ENCODE results near the gene SMOC2. TPM values are rescaled to one million over a fixed set of nuclear protein-coding genes. Genes with fewer than 3 reads are reported as not detected.

SMOC2 gene
- total and polyA plus RNA-seq, 2 experiments from 2014 or later: 1.9 to 3.2 TPM

GRCh38 chr6:168634541-168635328, 193.8 kb downstream of the SMOC2 start:
- Histone ChIP-seq H3K4me1 (ENCODE audit: low read depth) (no peaks in the 10 kb centered on the region), H3K4me3 (no peak overlapping the region), H3K36me3 (no peaks in the 10 kb centered on the region), H3K27ac (no peak overlapping the region), H3K27me3 (no peaks in the 10 kb centered on the region), H3K9me3 (ENCODE audit: low read depth) (no peaks in the 10 kb centered on the region)
- TF ChIP-seq, protein P1, sequence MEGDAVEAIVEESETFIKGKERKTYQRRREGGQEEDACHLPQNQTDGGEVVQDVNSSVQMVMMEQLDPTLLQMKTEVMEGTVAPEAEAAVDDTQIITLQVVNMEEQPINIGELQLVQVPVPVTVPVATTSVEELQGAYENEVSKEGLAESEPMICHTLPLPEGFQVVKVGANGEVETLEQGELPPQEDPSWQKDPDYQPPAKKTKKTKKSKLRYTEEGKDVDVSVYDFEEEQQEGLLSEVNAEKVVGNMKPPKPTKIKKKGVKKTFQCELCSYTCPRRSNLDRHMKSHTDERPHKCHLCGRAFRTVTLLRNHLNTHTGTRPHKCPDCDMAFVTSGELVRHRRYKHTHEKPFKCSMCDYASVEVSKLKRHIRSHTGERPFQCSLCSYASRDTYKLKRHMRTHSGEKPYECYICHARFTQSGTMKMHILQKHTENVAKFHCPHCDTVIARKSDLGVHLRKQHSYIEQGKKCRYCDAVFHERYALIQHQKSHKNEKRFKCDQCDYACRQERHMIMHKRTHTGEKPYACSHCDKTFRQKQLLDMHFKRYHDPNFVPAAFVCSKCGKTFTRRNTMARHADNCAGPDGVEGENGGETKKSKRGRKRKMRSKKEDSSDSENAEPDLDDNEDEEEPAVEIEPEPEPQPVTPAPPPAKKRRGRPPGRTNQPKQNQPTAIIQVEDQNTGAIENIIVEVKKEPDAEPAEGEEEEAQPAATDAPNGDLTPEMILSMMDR (IDR thresholded peaks at IDR 0.05; ENCODE audit: low read depth, low read length): no peak
- no peak for DNase-seq (ENCODE audit: low read depth in 1 of 2, low spot score in 1 of 2)

- TF ChIP-seq, protein P1 (IDR thresholded peaks at IDR 0.05; ENCODE audit: low read depth, low read length): no peak
- H3K36me3 ChIP-seq: no peaks in the 10 kb centered on the region
- no peak for DNase-seq (ENCODE audit: low read depth in 1 of 2, low spot score in 1 of 2)
Observed at GRCh38 chr6:168636147-168637004, 195.4 kb downstream of the SMOC2 start.

GRCh38 chr6:168637834-168638233, 196.8 kb downstream of the SMOC2 start:
- no peaks in the 10 kb centered on the region for H3K27me3 ChIP-seq
- H3K36me3 ChIP-seq: no peaks in the 10 kb centered on the region
- TF ChIP-seq, protein P1 (IDR thresholded peaks at IDR 0.05; ENCODE audit: low read depth, low read length): no peak

More at GRCh38 chr6:168636147-168637004, 195.4 kb downstream of the SMOC2 start:
- H3K9me3 ChIP-seq (ENCODE audit: low read depth): no peaks in the 10 kb centered on the region
- no peaks in the 10 kb centered on the region for H3K4me1 ChIP-seq (ENCODE audit: low read depth)
- H3K4me3 ChIP-seq: no peak overlapping the region
- no peaks in the 10 kb centered on the region for H3K27me3 ChIP-seq
- H3K27ac ChIP-seq: no peak overlapping the region

GRCh38 chr6:168638468-168639271, 197.7 kb downstream of the SMOC2 start:
- Histone ChIP-seq H3K36me3 (no peaks in the 10 kb centered on the region), H3K27me3 (no peaks in the 10 kb centered on the region), H3K27ac (no peak overlapping the region), H3K4me1 (ENCODE audit: low read depth) (no peaks in the 10 kb centered on the region), H3K9me3 (ENCODE audit: low read depth) (no peaks in the 10 kb centered on the region), H3K4me3 (no peak overlapping the region)
- no peak for DNase-seq (ENCODE audit: low read depth in 1 of 2, low spot score in 1 of 2)
- TF ChIP-seq, protein P1 (IDR thresholded peaks at IDR 0.05; ENCODE audit: low read depth, low read length): no peak

More at GRCh38 chr6:168637834-168638233, 196.8 kb downstream of the SMOC2 start:
- DNase-seq (ENCODE audit: low read depth in 1 of 2, low spot score in 1 of 2): no peak
- no peak overlapping the region for H3K27ac ChIP-seq
- no peaks in the 10 kb centered on the region for H3K4me1 ChIP-seq (ENCODE audit: low read depth)
- no peaks in the 10 kb centered on the region for H3K9me3 ChIP-seq (ENCODE audit: low read depth)
- no peak overlapping the region for H3K4me3 ChIP-seq

DNA sequence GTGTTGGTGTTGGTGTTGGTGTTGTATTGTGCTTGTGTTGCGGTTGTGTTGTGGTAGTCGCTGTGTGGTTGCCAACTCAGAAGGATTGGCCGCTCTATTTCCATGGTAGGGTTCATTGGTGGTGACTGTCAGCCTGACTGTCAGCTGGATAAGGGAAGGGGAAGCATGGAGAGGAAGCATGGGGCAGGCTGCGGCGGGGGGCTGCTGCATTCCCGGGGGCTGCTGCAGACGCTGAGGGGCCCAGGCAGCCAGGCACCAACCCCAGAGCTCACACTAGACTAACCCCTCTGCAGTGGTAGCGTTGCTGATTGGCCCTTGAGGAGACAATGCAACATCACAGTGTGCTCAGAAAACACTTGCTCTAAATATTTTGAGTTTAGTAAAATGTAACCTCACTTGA, 199.2 kb downstream of the SMOC2 start:
- Histone ChIP-seq H3K4me3 (no peak overlapping the region), H3K36me3 (no peaks in the 10 kb centered on the region), H3K27me3 (no peaks in the 10 kb centered on the region), H3K27ac (no peak overlapping the region), H3K4me1 (ENCODE audit: low read depth) (no peaks in the 10 kb centered on the region), H3K9me3 (ENCODE audit: low read depth) (no peaks in the 10 kb centered on the region)
- TF ChIP-seq, protein P1 (IDR thresholded peaks at IDR 0.05; ENCODE audit: low read depth, low read length): no peak
- DNase-seq (ENCODE audit: low read depth in 1 of 2, low spot score in 1 of 2): no peak

Data from cardiac muscle cell (in vitro differentiated cells and primary cell).